ENCODE data around the gene NUP107.

- TF ChIP-seq CTCF (IDR thresholded peaks at IDR 0.05) = no peak
- no peak for TF ChIP-seq POLR2A (IDR thresholded peaks at IDR 0.05)
Observed at GRCh38 chr12:68675101-68675842, 11.5 kb upstream of the NUP107 start.
